GM18868 (cell line): ENCODE data around the gene INPP5A.

Source experiments
- ATAC-seq: cut with Tn5 transposase; IDR thresholded peaks from one replicate; pipeline ENCODE4 v1.9.1; 2021; ENCODE audit warnings: mild to moderate bottlenecking, moderate library complexity; ENCODE audit not compliant: unreplicated experiment

The INPP5A gene

DNA sequence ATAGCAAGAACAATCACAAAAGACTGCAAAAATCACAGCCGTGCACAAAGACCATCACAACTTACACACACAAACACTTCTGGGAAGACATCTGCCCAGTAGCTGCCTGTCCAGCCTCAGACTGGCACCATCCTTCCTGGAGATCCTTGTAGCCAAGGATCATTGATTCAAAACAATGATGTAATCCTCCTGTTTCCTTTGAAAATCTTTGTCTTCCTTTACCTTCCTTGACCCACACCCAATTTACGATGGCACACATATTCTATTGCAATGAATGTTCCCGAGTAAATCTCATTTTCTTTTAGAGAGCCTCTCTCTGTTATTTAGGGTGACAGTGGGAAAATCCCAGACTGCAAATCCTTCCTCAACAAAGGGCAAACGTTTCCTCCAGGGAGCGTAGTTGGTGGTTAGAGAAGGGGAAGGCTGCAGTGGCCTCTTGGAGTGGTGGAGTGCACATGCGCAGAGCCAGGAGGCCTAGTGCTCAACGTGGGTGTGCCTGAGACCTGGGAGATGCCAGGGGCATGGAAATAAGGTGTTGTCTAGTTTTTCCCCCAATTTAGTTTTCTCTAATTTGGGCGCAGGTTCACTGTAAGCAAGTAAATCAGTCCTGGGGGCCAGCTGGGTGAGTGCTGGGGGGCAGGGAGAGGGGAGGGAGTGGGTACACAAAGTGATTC, 3.1 kb upstream of the INPP5A start:
- ATAC-seq, result no peak

- no peak for ATAC-seq
Measured at GRCh38 chr10:132535065-132535651, 2.4 kb upstream of the INPP5A start.

DNA sequence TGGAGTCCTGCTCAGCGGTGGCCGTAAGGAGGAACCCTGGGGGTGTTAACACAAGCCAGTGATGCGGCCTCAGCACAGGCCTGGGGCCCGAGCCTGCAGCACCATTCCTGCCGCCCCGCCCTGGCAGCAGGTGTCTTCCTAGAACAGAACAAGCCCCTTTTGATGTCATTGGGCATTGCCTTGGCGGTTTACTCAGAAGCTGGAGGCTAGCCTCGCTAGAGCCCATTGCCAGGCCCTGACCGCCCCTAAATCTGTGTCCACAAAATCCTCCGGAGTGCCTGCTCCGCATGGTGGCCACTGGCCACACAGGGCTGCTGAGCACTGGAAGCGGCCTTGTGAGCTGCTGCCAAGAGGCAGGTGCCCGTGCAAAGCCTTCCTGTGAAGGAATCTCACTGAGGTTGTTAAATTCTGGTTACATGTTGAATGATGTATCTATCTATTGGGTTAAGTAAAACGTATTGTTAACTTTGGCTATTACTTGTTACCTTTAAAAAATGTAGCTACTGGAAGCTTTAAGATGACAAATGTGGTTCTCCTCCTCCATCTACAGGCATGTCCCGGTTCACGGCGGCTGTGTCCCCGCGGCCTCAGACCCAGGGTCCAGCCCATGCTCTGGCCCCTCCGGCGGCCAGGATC, 1.2 kb upstream of the INPP5A start:
- no peak for ATAC-seq

GRCh38 chr10:132536877-132537683, 507 bp upstream of the INPP5A start:
- ATAC-seq, result peak; percentile 85

GRCh38 chr10:132538031-132538789, 623 bp downstream of the INPP5A start:
- no peak for ATAC-seq

DNA sequence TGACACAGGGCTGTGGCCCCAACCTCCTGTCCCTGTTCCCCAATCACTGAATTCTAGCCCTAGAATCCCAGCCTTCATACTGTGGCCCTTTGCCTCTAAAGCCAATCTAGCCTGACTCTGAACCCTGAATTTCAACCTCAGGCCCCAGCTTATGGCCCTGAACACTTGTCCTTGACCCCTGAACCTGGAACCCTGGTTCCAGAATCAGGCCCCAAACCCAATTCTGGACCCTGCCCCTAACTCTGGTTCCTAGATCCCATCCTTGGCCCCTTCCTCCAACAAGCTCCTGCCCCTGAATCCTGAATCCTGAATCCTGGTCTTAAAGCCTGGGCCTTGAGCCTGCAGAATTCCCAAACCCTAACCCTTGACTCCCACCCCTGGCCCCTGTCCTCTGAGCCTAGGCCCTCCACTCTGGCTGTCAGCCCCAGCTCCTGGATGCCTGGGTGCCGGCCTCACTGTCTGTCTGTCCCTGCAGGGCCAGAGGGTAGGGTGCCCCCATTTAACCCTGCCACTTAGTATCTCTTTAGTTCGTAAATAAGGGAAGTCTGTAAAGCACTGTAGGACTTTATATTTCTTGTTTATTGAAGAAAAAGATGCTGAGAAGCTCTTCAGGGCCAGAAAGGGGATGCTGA, 1.3 kb downstream of the INPP5A start:
- ATAC-seq, result no peak

GRCh38 chr10:132539431-132539839, 1.8 kb downstream of the INPP5A start:
- no peak for ATAC-seq

- no peak for ATAC-seq
Measured at GRCh38 chr10:132539894-132540293, 2.3 kb downstream of the INPP5A start.

GRCh38 chr10:132540456-132540855, 2.9 kb downstream of the INPP5A start:
- no peak for ATAC-seq

DNA sequence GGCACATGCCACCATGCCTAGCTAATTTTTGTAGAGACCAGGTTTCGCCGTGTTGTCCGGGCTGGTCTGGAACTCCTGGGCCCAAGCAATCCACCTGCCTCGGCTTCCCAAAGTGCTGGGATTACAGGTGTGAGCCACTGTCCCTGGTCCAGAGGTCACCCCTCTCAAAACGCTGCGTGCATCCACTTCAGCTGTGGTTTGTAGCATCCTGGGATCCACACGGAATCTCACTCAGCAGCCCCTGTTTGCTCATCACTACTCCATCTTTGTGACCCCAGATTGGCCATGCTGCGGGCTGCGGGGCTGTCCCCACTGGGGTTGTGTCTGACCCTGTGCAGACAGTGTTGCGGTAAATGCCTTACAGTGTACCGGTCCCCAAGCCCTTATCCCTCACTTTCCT, 3.5 kb downstream of the INPP5A start:
- no peak for ATAC-seq

DNA sequence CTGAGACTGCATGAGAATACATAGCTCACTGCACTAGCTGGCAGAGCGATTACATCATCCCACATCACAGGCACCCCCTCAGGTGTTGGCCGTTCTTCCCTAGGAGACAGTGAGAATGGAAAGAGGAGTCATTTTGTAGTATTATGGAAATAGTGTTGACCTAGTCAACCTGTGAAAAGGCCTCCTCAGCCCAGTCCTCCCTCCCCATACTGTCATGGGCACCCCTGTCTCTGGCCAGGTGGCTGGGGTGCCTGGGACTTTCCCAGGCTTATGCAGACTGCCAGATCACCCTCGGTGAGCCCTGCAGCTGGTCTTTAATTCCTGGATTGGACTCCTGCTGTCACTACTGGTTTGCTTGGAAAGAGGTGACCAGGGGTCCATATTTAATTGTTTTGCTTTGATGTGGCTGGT, 4.0 kb downstream of the INPP5A start:
- ATAC-seq, result no peak

GRCh38 chr10:132542086-132542775, 4.6 kb downstream of the INPP5A start:
- ATAC-seq, result no peak

DNA sequence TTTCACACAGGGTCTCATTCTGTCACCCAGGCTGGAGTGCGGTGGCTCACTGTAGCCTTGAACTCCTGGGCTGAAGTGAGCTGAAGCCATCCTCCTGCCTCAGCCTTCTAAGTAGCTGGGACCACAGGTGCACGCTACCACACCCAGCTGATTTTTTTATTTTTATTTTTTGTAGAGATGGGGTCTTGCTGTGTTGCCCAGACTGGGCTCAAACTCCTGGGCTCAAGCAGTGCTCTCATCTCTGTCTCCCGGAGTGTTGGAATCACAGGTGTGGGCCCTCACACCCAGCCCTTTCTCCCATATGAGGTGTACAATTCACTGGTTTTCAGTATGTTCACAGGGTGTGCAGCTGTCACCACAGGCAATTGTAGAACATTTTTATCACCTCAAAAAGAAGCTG, 5.2 kb downstream of the INPP5A start:
- no peak for ATAC-seq

DNA sequence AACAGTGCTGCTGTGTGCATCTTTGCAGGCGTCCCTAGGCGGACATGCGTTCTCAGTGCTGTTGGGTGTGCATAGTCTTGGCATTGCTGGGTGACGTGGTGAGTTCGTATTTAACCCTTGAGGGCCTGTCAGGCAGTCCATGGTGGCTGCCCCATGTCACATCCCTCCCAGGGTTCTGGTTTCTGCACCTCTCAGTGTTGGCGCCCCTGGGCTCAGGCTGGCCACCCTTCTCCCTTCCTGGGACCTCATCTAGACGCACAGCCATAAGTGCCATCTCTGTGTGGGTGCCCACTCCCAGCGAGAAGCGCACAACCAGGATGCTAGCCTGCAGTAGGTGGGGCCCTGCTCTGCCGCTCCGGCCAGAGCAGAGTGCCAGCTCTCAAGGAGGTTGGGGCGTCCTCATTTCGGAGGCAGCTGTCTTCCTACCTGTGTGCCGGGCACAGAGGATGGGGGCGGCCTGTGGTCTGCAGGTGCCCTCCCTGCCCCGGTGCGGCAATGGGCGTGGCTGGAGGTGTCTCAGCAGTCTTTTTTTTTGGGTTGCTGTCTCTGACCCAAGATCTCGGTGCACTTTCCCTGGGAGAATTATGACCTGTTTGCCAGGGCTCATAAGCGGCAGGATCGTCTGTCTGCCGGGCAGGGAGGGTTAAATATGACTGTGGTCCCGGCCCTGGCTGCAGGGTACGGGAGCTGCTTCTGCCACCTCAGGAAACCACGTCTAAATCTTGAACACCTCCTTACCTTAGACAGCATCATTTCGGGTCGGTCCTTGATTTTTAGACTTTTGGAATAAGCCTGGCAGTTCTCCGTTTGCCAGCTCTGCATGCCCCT, 6.5 kb downstream of the INPP5A start:
- ATAC-seq, result peak; percentile 3

DNA sequence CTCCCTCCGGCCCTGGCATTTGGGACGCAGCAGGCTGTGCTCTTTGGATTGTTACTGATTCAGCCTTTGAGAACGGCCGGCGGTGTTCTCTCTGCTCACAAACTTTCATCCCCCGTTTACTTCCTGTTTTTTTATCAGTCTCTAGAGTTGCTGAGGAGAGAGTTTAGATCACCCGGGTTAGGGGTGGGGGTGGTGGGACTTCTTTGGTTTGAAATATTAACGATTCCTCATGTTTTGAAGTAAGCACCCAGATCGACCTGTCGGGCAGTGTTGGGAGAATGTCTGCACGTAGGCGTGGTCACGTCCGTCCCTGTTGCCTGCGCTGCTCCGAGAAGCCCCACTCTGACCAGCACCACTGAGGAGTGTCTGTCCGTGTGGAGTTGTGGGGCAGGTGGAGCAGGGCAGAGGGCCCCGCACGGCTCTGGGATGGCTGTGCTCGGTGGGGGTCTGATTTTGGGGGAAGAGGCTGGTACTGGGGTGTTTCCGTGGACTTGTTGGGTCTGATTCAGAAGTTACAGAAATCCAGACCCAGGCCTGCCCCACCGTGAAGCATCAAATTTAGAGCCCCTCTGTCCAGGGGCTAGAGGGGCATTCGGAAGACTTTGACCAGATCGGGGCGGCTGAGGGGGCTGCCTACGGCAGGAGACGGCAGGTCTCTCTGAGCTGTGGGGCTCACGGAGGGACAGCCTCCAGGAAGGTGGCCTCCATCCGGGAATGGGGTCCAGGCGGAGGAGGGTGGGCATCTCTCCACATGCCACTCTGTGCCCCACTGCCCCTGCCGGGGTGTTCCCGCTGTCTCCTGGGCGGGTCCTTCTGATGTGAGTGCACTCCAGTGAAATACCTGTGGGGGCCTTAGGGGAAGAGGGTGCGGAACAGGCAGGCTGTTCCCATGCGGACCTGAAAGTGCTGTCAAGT, 7.4 kb downstream of the INPP5A start:
- peak; percentile 32 for ATAC-seq

DNA sequence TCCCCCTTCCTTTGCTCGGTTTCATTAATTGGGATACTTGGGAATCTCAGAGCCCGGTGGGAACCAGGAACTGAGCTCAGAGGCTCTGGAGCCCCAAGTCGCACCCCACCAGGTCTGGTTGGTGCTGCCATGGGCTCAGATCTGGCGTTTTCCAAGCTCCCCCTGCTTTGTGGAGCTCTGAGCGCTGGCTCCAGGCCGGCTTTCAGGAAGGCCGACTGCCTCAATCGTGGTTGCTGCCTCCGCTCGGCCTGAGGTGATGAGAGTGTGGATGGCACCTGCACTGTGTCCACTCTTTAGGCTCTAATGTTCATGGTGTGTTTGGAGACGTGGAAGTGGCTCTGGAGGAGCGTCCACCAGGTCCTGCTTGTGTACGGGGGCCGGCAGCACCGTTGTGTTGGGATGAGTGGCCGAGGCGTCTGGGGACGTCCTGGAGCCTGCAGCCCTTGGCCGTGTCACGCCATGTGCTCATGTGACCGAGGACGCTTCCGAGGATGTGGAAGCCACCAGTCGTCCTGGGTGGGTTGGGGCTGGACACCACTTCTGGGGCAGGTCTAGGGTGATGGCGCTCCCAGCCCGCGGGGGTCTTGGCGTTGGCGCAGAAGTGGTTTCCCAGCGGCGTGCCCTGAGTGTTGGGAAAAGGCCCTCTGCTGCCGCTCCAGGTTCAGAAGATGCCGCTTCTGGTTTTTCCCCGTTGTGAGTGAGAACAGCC, 8.2 kb downstream of the INPP5A start:
- no peak for ATAC-seq
